ENCODE data around the gene NFRKB.

GRCh38 chr11:129928923-129929692 is 33.7 kb upstream of the NFRKB start:
- TF ChIP-seq CTCF (IDR thresholded peaks at IDR 0.05) (no peak), POLR2AphosphoS5 (IDR thresholded peaks at IDR 0.05) (no peak), POLR2A (IDR thresholded peaks at IDR 0.05) (no peak)

Measured in gastroesophageal sphincter (tissue), 3 donors.